DMS114 treated with DMSO at 0.1 percent for 48 hours (cell line): ENCODE data around the gene ABTB2.

Source experiments
- DNase-seq: peaks from one replicate; lab custom pipeline; 2025; ENCODE audit not compliant: unreplicated experiment; lab: John Stamatoyannopoulos, UW

ABTB2 gene

DNA sequence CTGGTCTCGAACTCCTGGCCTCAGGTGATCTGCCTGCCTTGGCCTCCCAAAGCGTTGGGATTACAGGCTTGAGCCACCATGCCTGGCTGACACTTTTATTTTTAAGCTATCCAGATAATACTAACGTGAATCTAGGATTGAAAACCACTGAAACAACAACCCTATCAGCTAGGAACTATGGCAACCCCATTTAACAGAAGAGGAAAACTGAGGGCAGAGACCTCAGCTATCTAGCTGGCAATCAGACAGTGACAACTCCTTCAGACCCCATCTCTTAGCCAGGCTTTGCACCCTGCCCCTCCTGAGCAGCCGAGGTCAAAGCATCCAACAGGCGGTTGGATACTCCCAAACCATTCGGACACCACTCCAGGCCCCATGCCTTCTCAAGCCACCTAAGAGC lies 14.1 kb downstream of the ABTB2 start:
- DNase-seq = no peak

DNA sequence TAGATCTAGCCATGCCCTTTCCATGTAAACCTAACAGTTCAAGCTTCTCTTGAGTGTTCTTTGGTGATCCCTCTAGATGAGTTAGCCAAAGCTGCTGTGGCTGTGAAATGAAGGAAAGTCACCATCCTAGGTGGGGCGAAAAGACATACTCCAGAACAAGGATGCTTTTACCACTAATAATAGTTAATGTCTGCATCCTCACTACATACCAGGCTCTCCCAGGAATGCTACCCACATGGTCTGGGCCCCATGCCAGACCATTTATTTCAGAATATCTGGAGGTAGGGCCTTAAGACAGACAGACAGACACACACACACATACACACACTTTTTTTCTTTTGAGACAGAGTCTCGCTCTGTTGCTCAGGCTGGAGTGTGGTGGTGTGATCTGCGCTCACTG lies 14.7 kb downstream of the ABTB2 start:
- no peak for DNase-seq

DNA sequence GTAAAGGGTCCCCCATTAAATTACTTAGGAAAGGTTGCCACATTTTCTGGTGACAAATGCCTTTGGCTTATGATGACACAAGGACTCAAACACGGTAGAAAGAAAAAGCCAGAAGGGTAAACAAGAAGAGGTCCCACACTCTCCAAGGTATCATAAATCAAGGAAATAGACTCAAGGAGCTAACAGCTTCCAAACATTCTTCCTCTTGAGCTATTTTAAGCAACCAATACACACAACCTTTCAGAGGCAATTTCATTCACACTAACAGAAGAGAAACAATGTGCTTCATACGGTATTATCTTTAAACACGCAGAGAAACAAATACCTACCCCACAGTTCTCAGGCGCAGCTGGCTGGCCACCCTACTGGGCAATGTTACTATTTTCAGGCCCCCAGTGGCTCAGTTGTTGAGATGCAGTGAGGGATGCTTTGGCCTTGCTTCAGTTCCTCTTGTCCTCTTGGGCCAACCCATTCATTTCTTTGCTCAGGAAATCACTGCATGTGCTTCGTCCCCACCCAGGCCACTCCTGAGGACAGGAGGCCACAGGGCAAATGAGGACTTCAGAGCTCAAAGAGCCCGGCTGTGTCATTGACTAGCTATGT lies 15.8 kb downstream of the ABTB2 start:
- no peak for DNase-seq

DNA sequence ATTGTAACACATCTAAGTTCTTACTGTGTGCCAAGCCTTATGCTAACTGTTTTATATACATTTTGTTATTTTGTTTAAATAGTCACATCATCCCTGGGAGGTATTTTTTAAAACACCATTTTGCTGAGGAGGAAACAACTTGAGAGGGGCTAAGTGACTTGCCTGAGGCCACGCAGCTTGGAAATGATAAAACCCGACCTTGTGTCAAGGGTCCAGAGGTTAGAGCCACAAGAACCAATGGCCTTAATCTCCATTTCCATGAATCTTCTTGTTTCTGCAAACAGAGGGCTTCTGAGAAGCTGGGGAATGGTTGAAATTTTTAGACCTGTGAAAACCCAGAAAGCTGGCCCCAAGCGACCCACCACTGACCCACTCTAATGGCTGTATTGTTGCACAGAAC lies 16.7 kb downstream of the ABTB2 start:
- DNase-seq = no peak

DNA sequence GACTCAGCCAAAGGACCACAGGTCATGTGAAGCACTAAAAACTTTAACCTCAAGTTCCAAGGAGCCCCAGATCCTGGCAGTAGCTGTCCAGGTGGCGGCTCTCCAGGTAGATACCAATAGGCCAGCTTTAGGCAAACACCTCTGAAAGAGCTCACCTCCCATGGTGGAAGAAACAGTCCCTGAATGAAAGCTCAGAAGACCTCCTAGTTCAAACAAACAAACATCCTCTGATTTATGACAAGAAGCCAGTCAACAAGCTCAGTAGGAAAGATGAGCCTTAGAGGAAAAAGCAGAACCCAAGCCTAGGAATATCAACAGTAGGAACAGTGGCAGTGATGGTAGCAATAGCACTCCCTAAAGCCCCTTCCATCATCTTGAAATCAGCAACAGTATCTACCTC lies 17.2 kb downstream of the ABTB2 start:
- DNase-seq = no peak

DNA sequence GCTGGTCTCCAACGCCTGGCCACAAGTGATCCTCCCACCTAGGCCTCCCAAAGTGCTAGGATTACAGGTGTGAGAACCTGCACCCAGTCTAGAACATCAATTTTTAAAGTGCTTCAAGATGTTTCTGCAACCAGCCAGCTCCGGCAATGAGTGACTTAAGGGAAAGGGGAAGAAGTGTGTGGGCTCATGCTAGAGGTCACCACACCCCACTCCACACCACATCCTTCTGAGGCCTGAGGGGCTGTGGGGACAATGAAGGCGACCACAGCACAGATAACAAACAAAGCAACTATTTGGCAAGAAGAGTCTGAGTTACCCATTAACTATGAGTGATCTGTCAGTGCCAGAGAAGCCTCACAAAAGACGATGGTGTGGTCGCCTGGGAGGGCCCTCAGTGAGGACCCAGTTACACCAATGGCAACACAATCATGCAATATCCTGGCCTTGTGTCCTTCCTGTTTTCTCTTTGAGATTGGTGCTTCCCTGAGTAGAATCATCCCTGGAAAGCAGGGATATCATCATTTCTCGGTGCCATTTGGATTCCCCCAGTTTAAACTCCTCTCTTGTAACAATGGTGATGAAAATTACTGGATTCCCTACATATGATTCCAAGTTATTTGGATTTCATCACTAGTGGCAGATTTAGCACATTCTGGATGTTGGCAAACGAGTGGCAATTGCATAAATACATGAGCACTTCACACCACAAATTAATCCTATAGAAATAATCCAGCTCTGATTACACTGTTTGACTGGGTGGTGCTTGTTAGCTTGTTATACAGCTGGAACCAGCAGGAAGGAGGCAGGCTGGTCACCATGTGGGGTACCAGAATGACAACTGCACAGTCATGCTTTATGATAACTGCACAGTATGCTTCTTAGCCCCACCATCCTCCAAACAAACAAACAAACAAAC lies 18.4 kb downstream of the ABTB2 start:
- no peak for DNase-seq

DNA sequence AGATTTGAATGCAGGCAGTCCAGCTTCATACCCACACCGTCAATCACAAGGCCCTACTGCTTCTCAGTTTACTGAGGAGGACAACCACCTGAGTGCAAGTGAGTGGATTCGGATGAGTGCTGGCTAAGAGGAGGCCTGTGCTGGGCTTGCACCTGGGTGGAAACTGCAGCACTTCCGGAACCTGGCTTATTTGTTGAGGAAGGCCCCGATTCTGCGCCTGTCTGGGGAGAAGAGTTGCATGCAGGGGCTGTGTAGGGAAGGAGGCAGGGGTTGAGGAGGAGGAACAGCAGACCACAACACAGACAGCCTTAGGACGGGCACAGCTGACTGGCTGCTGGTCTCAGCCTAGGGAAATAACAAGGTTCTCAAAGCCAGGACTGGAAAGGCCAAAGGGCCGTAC lies 20.8 kb downstream of the ABTB2 start:
- DNase-seq = no peak

DNA sequence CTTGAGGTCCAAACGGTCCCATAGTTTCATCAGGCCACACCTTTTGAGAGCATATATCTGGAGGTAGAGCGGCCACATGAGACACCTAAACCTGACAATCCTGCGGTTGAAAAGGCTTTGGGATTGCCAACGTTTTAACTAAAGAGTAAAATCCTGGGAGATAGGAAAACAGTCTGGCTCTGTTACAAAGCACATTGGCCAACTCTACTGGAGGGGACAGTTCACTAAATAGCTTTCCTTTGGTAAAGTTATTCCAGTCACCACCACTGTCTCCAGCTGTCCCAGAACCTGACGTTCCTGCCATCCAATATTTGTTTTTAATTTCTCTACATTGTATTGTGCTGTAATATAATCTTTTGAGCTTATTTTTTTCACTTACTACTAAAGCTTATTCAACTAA lies 22.0 kb downstream of the ABTB2 start:
- no peak for DNase-seq

DNA sequence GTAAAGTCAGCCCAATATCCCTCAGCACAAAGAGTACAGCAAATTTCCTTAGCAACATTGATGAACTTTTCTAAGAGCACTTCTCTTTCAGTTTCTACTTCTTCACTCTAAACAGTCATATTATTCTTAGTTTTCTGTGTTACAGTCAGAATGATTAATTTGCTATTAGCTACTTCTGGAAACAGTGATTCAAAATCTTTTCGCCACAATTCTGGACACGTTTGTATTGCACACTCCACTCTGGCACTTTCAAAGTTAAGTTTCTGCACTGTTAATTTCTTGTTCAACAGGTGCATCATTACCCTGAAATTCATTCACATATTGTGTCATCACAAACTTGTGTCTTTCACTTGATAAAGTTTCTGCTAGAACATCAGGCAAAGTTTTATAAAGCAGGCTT lies 22.5 kb downstream of the ABTB2 start:
- DNase-seq = no peak

DNA sequence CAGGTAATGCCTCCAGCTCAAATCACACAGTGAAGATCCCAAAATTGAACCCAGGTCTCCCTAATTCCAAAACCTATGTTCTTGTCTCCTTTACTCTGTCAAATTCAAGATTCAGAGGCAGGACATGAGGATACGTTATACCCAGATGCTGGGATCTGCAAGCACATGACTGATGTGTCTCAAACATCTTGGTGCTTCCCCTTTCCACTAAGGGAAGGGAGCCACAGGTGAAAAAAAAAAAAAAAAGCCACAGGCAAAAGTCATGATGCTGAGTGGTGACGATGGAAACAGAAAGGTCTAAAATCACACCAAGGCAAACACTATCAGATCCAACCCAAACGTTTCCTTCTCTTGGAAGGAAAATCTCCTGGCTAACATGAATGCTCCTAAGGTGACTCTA lies 24.0 kb downstream of the ABTB2 start:
- DNase-seq = no peak

DNA sequence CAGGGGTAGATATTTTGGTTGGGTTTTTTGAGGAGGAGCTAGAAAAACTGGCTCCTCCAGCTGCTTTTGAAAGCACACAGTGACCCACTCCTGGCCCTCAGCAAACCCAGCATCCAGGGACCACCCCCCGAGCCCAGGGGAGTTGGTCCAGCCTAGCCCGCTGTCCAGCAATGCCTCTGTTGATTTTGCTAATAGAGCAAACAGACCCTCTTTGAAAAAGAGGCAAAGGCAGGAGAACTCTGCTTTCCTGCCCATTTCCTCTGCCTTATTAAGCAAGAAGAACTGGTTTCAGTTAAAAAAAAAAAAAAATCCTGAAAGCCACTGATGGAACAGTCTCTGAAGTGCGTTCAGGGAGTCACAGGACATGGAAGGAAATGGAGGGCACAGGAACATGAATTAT lies 25.3 kb downstream of the ABTB2 start:
- no peak for DNase-seq

DNA sequence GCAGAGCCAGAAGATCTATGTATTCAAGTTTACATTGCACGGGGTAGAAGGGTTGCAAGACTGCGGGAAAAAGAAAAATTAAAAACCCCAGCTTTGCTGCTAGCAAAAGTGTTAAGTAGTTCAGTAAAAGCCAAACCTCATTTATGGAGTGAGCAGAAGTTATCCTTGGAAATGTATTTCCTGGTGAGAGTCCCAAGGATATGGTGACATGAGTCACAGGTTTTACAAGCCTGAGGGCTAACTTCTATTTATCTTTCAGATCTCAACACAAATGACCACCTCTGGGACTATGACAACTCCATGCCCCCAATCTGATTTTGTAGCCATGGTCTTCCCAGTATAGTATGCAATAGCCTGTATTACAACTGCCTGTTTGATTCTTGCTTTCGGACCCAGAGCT lies 26.1 kb downstream of the ABTB2 start:
- DNase-seq = no peak

DNA sequence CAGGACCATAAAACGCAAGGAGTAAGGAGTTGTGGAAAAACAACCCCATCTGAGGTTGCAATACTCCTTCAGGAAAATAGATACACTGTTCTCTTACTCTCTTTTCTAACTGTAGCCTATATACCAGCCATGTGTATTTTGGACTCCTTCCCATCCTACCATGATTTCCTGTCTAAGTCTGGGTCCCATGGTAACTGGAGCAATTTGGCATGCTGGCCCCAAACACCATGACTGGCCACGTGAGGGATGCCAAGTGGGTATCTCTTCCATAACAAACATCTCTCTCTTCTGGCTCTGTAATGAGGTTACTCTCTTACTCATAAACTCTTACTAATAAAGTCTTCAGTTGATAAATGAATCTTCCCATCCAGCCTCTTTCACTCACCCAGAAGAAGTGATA lies 26.5 kb downstream of the ABTB2 start:
- DNase-seq = no peak

DNA sequence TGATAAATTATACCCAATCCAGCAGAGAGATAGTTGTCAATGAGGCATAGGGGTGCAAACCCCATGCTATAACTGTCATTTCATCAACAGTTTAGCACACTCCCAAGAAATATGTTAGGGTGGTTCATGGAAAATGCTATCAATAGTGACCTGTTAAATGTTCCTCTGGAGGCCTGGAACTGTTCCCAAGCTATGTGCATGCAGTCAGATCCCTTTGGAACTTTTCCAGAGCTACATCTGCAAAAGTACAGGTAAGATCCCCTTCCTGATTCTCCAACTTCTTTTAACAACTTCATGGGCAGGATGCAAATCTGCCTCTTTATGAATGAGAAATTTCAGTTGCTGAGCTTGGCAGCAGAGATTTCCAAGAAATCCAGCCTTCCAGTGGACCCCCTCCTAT lies 27.2 kb downstream of the ABTB2 start:
- no peak for DNase-seq

DNA sequence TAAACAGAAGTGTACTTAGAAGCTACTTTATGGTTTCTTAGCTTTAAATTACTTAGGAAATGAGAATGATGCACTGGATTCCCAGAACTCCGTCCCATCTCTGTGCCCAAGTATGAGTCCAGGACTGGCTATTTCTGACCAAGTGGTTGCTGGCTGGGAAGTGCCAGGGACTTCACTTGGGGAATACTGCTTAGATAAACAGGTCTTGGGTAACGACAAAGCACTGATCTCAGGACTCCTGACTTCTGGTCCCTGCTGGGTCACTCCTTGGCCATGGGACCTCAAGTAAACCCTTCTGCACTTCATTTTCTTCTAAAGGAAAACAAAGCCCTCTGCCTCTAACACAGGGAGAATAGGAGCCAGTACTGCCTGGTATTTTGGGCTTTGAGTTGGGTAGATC lies 27.9 kb downstream of the ABTB2 start:
- DNase-seq = no peak

DNA sequence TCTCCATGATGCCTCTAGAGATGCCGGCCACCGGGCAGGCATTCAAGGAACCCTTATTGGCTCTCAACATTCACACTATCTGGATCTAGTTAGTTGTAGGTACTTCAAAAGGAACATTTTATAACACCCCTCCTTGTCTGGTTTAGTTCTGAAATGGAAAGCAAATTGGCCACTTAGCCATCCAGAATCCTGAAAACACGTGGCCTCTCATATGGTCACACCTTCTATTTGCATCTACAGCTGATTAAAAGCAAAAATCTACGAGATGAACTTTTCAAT lies 29.2 kb downstream of the ABTB2 start:
- DNase-seq = no peak

DNA sequence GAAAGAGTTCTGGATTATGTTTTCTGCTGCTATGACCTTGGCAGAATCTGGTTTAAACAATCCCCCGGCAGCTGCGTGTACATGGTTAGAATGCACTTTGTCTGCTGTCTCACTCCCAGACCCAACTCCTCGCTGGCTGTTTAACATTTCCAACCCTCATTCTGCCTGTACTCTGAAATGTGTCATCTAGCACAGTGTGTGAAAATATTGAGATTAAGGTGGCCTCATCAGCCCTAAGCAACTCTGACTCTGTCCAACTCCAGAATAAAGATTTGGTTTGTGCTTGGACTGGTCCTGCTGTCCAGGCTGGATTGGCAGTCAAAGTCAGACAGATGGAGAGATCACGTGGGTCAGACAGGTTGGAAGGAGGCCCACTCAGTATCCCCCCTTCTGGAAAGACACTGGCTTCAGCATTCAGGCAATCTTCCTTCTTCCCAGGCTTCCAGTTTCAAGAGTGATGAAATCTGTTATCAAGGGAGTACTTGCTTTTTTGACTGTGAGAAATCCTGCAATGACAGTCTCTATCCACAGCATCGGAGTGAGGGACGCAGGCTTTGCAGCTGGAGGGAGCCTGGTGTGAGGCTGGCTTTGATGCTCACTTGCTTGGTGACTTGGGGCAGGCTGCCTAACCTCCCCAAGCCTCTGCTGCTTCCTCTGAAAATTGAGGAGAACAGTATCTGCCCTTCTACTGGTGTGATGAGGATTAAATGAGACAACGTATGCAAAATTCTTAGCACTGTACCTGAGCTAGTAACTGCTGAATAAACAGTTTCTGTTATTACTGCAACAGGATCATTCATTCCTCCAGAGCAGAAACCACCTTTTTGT lies 29.8 kb downstream of the ABTB2 start:
- DNase-seq = no peak

DNA sequence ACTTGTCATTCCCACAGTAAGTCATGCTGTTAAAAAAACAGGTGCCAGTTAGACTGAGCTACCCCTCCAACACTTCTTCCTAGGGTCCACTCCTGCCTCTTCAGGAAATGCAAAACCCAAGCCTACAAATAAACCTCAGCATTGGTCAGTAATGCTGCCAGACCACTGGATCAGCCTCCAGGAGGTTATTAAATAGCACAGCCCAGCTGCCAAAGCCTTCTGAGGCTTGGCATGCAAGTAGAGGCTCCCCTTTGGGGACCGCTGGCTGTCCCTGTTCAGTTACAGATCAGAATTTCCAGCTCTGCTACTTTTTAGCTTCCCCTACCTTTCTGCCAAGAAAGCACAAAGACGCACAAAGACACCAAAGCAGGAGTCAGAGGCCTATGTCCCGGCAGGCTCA lies 33.3 kb downstream of the ABTB2 start:
- no peak for DNase-seq

DNA sequence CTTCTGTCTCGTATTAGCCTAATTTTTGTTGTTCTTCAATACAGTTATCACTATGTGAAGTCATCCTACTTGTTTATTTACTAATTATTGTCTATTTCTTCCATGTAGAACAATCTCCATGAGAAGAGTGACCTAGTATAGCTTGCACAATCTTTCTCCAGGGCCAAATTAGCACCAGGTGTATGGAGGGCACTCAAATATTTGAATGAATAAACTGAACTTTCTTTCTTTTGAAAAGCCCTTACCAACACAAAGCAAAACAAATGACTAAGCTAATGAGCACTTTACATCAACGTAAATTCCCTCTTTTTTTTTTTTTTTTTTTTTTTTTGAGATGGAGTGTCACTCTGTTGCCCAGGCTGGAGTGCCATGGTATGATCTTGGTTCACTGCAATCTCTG lies 34.2 kb downstream of the ABTB2 start:
- DNase-seq = no peak

DNA sequence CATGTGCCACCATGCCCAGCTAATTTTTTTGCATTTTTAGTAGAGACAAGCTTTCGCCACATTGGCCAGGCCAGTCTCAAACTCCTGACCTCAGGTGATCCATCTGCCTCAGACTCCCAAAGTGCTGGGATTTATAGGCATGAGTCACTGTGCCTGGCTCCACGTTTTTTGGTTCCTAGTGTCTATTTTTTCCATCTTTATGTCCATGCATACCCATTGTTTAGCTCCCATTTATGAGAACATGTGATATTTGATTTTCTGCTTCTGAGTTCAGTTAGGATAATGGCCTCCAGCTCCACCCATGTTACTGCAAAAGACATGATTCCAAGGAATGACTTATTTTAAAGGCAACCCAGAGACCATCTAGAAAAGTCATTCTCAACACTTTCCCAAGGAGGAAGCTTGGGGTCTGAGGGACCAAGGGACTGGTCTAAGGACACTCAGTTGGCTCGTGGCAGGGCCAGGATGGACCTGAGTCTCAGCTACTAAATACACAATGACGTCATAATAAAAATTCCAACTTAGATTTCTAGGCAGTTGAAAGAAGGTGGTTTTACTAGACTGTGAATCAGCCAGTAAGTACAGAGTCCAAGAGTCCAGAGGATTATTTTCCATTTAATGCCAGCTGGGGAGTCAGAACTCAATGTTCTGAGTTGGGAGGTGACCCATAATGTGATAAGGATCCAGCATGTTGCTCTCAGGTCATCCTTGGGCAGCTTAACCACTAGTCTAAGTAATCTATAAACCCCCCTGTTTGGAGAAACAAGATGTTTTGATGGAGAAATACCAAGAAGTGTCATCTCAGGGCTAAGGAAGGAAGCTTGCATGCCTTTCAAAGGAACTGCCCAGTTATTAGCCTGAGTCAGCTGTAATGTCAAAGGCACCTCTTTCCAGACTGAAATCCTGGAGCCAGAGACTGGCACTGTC lies 39.4 kb downstream of the ABTB2 start:
- DNase-seq = no peak

DNA sequence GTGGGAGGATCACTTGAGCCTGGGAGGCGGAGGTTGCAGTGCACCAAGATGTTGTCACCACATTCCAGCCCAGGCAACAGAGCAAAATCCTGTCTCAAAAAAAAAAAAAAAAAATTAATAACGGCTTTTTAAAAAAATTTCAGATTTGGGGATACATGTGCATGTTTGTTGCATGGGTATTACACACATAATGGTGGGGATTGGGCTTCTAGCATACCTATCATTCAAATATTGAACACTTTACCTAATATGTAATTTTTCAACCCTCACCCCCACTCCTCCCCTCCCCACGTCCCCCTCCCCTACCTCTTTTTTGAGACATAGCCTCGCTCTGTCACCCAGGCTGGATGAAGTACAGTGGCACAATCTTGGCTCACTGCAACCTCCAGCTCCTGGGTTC lies 40.1 kb downstream of the ABTB2 start:
- no peak for DNase-seq
